ENCODE measurements around the gene CFAP77. TPM values are rescaled to one million over a fixed set of nuclear protein-coding genes. Genes with fewer than 3 reads are reported as not detected.

CFAP77 gene
- total RNA-seq, 2 donors from 2014 or later, result 2.4 TPM; not detected in 1

DNA sequence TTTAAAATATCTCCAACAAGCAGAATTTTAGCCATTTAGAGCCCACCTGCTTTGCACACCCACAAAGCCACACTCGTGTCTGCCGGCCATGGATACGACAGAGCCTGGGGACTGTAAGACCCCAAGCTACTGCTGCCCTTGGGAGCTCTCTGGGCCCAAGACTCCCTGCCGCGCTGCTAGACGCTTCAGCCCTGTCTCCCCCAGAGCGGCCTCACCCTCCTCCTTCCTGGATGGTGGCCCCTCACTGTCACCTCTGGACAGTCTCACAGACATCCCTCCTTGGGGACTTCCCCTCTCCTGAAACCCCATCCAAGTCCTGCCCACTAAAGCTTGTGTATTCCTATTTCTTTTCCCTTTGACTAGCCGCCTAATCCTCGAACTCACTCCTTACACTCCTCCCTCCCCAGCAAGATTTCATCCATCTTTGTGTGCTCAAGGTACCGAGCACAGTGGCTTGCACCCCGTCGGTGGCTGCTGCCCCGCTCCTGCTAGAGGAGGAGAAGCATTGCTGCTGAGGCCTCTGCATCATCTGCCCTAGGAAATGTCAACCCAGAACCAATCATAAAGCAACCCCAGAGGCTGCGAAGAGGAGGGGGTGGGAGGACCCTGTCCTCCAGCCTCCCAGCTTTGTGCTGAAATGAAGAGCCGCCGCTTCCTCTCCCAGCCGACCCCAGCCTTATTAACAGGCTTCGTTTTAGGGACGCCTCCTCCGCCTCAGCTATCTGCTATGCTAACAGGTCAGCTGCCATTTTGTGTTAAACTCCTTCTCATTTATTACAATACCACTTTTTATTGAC lies 71.2 kb downstream of the CFAP77 start:
- DNase-seq (ENCODE audit: low spot score), result no peak
- intact Hi-C loops (cut with DNase I), result no loop called here
- Histone ChIP-seq H3K4me1 (replicated peaks) (no peaks in the 10 kb centered on the region), H3K9me3 (no peaks in the 10 kb centered on the region), H3K4me3 (no peak overlapping the region), H3K27me3 (replicated peaks; ENCODE audit: insufficient read depth) (no peaks in the 10 kb centered on the region), H3K36me3 (no peaks in the 10 kb centered on the region), H3K27ac (no peak overlapping the region)
- WGBS, result 69% methylated on average over 20 of the region's 20 CpGs
- TF ChIP-seq POLR2A (IDR thresholded peaks at IDR 0.05) (no peak), POLR2AphosphoS5 (IDR thresholded peaks at IDR 0.05) (no peak)
- TF ChIP-seq, protein P1, sequence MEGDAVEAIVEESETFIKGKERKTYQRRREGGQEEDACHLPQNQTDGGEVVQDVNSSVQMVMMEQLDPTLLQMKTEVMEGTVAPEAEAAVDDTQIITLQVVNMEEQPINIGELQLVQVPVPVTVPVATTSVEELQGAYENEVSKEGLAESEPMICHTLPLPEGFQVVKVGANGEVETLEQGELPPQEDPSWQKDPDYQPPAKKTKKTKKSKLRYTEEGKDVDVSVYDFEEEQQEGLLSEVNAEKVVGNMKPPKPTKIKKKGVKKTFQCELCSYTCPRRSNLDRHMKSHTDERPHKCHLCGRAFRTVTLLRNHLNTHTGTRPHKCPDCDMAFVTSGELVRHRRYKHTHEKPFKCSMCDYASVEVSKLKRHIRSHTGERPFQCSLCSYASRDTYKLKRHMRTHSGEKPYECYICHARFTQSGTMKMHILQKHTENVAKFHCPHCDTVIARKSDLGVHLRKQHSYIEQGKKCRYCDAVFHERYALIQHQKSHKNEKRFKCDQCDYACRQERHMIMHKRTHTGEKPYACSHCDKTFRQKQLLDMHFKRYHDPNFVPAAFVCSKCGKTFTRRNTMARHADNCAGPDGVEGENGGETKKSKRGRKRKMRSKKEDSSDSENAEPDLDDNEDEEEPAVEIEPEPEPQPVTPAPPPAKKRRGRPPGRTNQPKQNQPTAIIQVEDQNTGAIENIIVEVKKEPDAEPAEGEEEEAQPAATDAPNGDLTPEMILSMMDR (IDR thresholded peaks at IDR 0.05), result no peak

DNA sequence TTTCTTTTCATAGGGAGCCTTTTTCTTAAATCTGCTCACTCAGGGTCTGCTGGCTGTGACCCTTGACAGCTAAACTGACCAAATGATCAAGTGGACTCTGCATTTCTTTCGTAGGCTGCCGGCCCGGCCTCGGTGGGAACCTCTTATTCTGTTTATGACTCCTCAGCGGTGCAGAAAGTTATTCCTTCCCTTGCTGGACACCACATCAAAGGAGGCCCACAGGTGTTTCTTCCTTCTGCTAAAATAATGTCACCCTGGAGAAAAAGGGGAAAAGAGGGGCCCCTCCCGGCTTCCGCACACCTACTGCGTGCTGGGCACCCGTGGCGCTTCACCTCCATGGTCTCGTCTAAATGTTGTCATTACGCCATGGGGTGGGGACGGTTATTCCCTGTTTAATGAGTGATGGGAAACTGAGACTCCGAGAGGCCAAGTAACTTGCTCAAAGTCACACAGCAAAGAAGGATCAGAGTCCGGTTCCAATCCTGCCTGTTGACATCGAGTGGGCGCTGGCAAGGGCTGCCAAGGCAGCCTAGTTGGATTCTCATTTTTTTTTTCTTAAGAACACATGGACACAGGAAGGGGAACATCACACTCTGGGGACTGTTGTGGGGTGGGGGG lies 72.3 kb downstream of the CFAP77 start:
- intact Hi-C loops (cut with DNase I), result no loop called here
- Histone ChIP-seq H3K36me3 (no peaks in the 10 kb centered on the region), H3K27ac (no peak overlapping the region), H3K4me1 (replicated peaks) (no peaks in the 10 kb centered on the region), H3K9me3 (no peaks in the 10 kb centered on the region), H3K4me3 (no peak overlapping the region), H3K27me3 (replicated peaks; ENCODE audit: insufficient read depth) (peaks cover 2% of the 10 kb centered on the region)
- 74% methylated on average over 17 of the region's 17 CpGs for WGBS
- DNase-seq (ENCODE audit: low spot score), result no peak
- TF ChIP-seq, protein P1 (IDR thresholded peaks at IDR 0.05), result no peak
- TF ChIP-seq POLR2A (IDR thresholded peaks at IDR 0.05) (no peak), POLR2AphosphoS5 (IDR thresholded peaks at IDR 0.05) (no peak)

DNA sequence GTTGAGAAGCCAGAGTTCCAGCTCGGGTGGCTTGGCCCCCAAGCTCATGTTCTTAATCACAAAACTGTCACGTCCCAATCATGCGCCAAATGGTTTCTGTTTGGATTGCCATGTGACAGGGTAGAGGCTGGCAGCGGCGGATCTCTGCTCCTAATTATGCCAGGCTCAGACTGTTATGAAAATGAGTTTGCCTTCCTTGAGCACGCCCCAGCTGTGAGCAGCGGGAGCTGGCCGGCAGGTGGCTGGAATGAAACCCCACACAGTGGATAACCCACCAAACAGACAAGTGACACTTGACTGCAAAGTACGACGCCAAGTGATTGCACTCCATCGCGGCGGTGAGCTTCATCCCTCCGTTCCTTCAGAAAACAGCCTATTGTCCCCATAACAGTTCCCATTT lies 75.4 kb downstream of the CFAP77 start:
- Histone ChIP-seq H3K36me3 (no peaks in the 10 kb centered on the region), H3K4me1 (replicated peaks) (no peaks in the 10 kb centered on the region), H3K27ac (no peak overlapping the region), H3K27me3 (replicated peaks; ENCODE audit: insufficient read depth) (peaks cover 3% of the 10 kb centered on the region), H3K4me3 (no peak overlapping the region), H3K9me3 (no peaks in the 10 kb centered on the region)
- DNase-seq (ENCODE audit: low spot score), result no peak
- WGBS, result 73% methylated on average over 14 of the region's 14 CpGs
- intact Hi-C loops (cut with DNase I), result no loop called here
- TF ChIP-seq POLR2AphosphoS5 (IDR thresholded peaks at IDR 0.05), result no peak
- TF ChIP-seq POLR2A (IDR thresholded peaks at IDR 0.05), result no peak
- TF ChIP-seq, protein P1 (IDR thresholded peaks at IDR 0.05), result no peak

- no peaks in the 10 kb centered on the region for H3K4me1 ChIP-seq (replicated peaks)
- DNase-seq (ENCODE audit: low spot score), result no peak
- no peak overlapping the region for H3K27ac ChIP-seq
- no peaks in the 10 kb centered on the region for H3K9me3 ChIP-seq
- H3K27me3 ChIP-seq (replicated peaks; ENCODE audit: insufficient read depth), result peaks cover 3% of the 10 kb centered on the region
- intact Hi-C loops (cut with DNase I), result no loop called here
- no peaks in the 10 kb centered on the region for H3K36me3 ChIP-seq
- H3K4me3 ChIP-seq, result no peak overlapping the region
- TF ChIP-seq, protein P1 (IDR thresholded peaks at IDR 0.05), result no peak
- TF ChIP-seq POLR2AphosphoS5 (IDR thresholded peaks at IDR 0.05) (no peak), POLR2A (IDR thresholded peaks at IDR 0.05) (no peak)
- 30% methylated on average over 32 of the region's 32 CpGs for WGBS
Observed at GRCh38 chr9:132486706-132487350, 76.8 kb downstream of the CFAP77 start.

All from prostate gland (tissue), 2 donors.